ENCODE measurements around the gene ENOX1. TPM values are rescaled to one million over a fixed set of nuclear protein-coding genes. Genes with fewer than 3 reads are reported as not detected.

Gene ENOX1
- total and polyA plus RNA-seq, 2 donors (not counting 3 experiments of a cell fraction or from before 2014, with no cell fraction given): 0.17 to 0.97 TPM

DNA sequence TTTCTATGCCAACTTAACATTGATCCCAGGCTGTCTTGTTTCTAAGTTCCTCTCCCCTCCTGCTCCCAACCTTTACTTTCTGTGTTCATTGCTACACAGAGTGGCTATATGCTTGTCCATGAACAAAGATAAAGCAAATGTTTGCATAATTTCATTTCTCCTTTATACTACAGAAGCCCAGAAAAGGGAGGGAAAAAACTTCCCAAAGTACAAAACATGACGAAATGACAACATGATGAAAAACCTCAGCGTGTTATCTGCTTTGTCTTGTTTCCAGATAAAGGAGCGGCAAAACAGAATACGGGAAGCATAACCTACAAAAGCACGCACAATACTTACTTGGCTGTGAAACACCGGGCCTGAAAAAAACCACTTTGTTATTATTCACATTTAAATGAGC is 426.6 kb downstream of the ENOX1 start:
- intact Hi-C loops (cut with micrococcal nuclease): loop anchor here (5.0 to 10.0 kb wide), 3 partner anchors 265 to 515 kb away; partner anchors contain the start of genes CCDC122, ENOX1 and LACC1
- H4K20me1 ChIP-seq (replicated peaks; ENCODE audit: control insufficient read depth, extremely low read depth, insufficient read depth, low read length): no peaks in the 10 kb centered on the region
- no peaks in the 10 kb centered on the region for H3K36me3 ChIP-seq (ENCODE audit: control insufficient read depth in 2 of 2, extremely low read depth in 1 of 2, insufficient read depth in 2 of 2, low read length in 2 of 2)
- peaks cover 31% of the 10 kb centered on the region for H3K4me1 ChIP-seq (ENCODE audit: control insufficient read depth, extremely low read depth, insufficient read depth, low read length)
- no peak overlapping the region for H3K27ac ChIP-seq (ENCODE audit: insufficient read depth, low read depth, low read length)
- CTCF ChIA-PET: interaction anchor here (1.9 kb wide), 1 partner anchor 11 kb away, joined by 4 read pairs; no protein-coding TSS in a partner anchor
- FAIRE-seq (no peak), DNase-seq (ENCODE audit: low read depth, low spot score) (no peak)
- POLR2A ChIA-PET: no interaction called here
- no peak overlapping the region for H2AFZ ChIP-seq (ENCODE audit: low read depth, low read length)
- no peak overlapping the region for H3K9ac ChIP-seq (replicated peaks; ENCODE audit: extremely low read depth, insufficient read depth, low read length)
- H3K27me3 ChIP-seq (ENCODE audit: control insufficient read depth in 2 of 2, insufficient read depth in 2 of 2, low read length in 2 of 2): no peaks in the 10 kb centered on the region
- no peaks in the 10 kb centered on the region for H3K9me3 ChIP-seq (replicated peaks; ENCODE audit: control insufficient read depth, insufficient read depth, low read length)
- no peak overlapping the region for H3K4me2 ChIP-seq (ENCODE audit: insufficient read depth, low read length)
- TF ChIP-seq JUN (IDR thresholded peaks at IDR 0.05; ENCODE audit: borderline replicate concordance, insufficient read depth, insufficient read length, low read depth) (no peak), FOS (IDR thresholded peaks at IDR 0.05; ENCODE audit: borderline replicate concordance, insufficient read depth, low read length) (no peak), POLR2AphosphoS5 (IDR thresholded peaks at IDR 0.05; ENCODE audit: insufficient read depth, low read depth, low read length) (no peak), GATA2 (IDR thresholded peaks at IDR 0.05; ENCODE audit: insufficient read depth, insufficient read length, low read depth, low read length) (no peak), MYC (IDR thresholded peaks at IDR 0.05; ENCODE audit: low read depth, low read length) (no peak), POLR2A (IDR thresholded peaks at IDR 0.05; ENCODE audit: low read depth, low read length) (no peak), EZH2 (IDR thresholded peaks at IDR 0.05; ENCODE audit: borderline replicate concordance, low read depth, low read length, severe bottlenecking) (no peak)
- TF ChIP-seq, protein P1, sequence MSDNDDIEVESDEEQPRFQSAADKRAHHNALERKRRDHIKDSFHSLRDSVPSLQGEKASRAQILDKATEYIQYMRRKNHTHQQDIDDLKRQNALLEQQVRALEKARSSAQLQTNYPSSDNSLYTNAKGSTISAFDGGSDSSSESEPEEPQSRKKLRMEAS (IDR thresholded peaks at IDR 0.05; ENCODE audit: insufficient read depth, insufficient read length): no peak
- TF ChIP-seq, protein P2, sequence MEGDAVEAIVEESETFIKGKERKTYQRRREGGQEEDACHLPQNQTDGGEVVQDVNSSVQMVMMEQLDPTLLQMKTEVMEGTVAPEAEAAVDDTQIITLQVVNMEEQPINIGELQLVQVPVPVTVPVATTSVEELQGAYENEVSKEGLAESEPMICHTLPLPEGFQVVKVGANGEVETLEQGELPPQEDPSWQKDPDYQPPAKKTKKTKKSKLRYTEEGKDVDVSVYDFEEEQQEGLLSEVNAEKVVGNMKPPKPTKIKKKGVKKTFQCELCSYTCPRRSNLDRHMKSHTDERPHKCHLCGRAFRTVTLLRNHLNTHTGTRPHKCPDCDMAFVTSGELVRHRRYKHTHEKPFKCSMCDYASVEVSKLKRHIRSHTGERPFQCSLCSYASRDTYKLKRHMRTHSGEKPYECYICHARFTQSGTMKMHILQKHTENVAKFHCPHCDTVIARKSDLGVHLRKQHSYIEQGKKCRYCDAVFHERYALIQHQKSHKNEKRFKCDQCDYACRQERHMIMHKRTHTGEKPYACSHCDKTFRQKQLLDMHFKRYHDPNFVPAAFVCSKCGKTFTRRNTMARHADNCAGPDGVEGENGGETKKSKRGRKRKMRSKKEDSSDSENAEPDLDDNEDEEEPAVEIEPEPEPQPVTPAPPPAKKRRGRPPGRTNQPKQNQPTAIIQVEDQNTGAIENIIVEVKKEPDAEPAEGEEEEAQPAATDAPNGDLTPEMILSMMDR (IDR thresholded peaks at IDR 0.05; ENCODE audit: extremely low read depth in 1 of 2, insufficient read depth in 1 of 2, low read depth in 1 of 2, low read length in 2 of 2): no peak
- dilution Hi-C loops (cut with MboI; ENCODE audit: extremely low pct_ligation_motif_present, low sequenced_read_pairs): no loop called here
- no peaks in the 10 kb centered on the region for H3K79me2 ChIP-seq (ENCODE audit: control insufficient read depth, insufficient read depth, low read length)
- no peak overlapping the region for H3K4me3 ChIP-seq (replicated peaks in 1 of 3; ENCODE audit: insufficient read depth in 1 of 3, low read depth in 1 of 3, low read length in 3 of 3)
- no peaks in the 10 kb centered on the region for H3K9me1 ChIP-seq (replicated peaks; ENCODE audit: control insufficient read depth, extremely low read depth, insufficient read depth, low read length)
- no TSS peak for BruUV-seq (replicated peaks)
